Erythroblast (primary cell): ENCODE measurements around the gene SLC25A47.

ENCODE experiments used
- GATA1 ChIP-seq: IDR thresholded peaks from 2 replicates; pipeline ENCODE4 v1.6.1; 2011; ENCODE audit warnings: low read depth, mild to moderate bottlenecking, control low read depth, low read length, moderate library complexity
- POLR2A ChIP-seq: IDR thresholded peaks from 2 replicates; pipeline ENCODE4 v1.6.1; 2011; ENCODE audit warnings: mild to moderate bottlenecking, low read length

DNA sequence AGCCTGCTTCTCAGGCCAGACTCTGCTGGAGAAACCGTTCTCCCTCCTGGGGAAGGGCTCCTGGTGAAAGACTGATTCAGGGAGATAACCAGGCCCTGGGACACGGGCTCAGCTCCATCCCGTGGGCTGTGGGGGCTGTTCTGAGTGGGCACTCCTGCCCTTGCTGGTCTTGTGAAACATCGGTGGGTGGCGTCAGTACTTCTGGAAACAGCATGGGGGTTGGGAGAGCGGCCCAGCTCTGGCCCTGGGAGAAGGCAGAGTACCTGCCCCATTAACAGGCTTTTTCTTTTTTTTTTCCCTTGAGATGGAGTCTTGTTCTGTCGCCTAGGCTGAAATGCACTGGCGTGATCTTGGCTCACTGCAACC lies 786 bp downstream of the SLC25A47 start:
- TF ChIP-seq POLR2A, result no peak
- no peak for TF ChIP-seq GATA1
